Esophagus muscularis mucosa (tissue), 4 donors: ENCODE data around the gene PAPSS2. TPM values are rescaled to one million over a fixed set of nuclear protein-coding genes. Genes with fewer than 3 reads are reported as not detected.

ENCODE experiments used
- DNase-seq: peaks from one replicate; pipeline ENCODE4 v3.0.0-alpha.2; 2017; ENCODE audit errors: extremely low spot score
- H3K27ac ChIP-seq, 4 donors: fragments of 200-600 bp; sonication (generic); replicated peaks in 1 of 4; 1 replicate in 3 of 4; 2 replicates in 1 of 4; pipeline ENCODE4 v1.5.1; 2016 to 2019; ENCODE audit warnings: mild to moderate bottlenecking in 1 of 4
- H3K27me3 ChIP-seq, 4 donors: fragments of 200-600 bp; sonication (generic); one replicate each; pipeline versions ENCODE4 v1.5.1 to v1.6.0; 2016 to 2019
- H3K36me3 ChIP-seq, 4 donors: fragments of 200-600 bp; sonication (generic); one replicate each; pipeline ENCODE4 v1.5.1; 2016 to 2019
- H3K4me1 ChIP-seq, 4 donors: fragments of 200-600 bp; sonication (generic); one replicate each; pipeline ENCODE4 v1.5.1; 2016 to 2019
- H3K4me3 ChIP-seq, 4 donors: fragments of 200-600 bp; sonication (generic); 1 replicate in 2 of 4; 2 replicates in 2 of 4; pipeline ENCODE4 v1.5.1; 2016 to 2019; ENCODE audit warnings: mild to moderate bottlenecking in 4 of 4, moderate library complexity in 1 of 4
- H3K9me3 ChIP-seq, 4 donors: fragments of 200-600 bp; sonication (generic); 1 replicate in 3 of 4; 2 replicates in 1 of 4; pipeline ENCODE4 v1.5.1; 2016 to 2019
- EP300 ChIP-seq: sonication (generic); formaldehyde crosslinking; IDR thresholded peaks from one replicate; pipeline ENCODE4 v1.6.1; 2017; ENCODE audit warnings: antibody characterized with exemption
- POLR2A ChIP-seq: fragments of 450-650 bp; IDR thresholded peaks from one replicate; pipeline ENCODE4 v1.6.1; 2017; ENCODE audit warnings: antibody characterized with exemption, moderate library complexity, mild to moderate bottlenecking, low read depth
- POLR2AphosphoS5 ChIP-seq, 2 donors: sonication (generic); formaldehyde crosslinking; IDR thresholded peaks; one replicate each; pipeline ENCODE4 v1.6.1; 2017; ENCODE audit warnings: antibody characterized with exemption in 2 of 2
- WGBS: methylation state at CpG from one replicate; pipeline ENCODE4 v1.1.5; 2018; 5-methylcytosine and 5-hydroxymethylcytosine counted together
- intact Hi-C: fragments of 100-400 bp; cut with DNase I; formaldehyde crosslinking; loops from one replicate; pipeline ENCODE4 v1.15.1; 2023
- total RNA-seq, 4 donors: library from RNA; depleted of rRNA; stranded (reverse); fragments of >200 nt; gene quantifications; one replicate each; pipeline versions ENCODE4 v1.1.0 to v1.2.1, GENCODE V29; 2016
- TF ChIP-seq, protein P1 (sequence below), 3 experiments: fragments of 200-600 bp in 2 of 3; fragments of 450-650 bp in 1 of 3; sonication (generic) in 2 of 3; IDR thresholded peaks; one replicate each; pipeline ENCODE4 v1.5.1; 2017 to 2019; ENCODE audit warnings: antibody characterized with exemption in 3 of 3, mild to moderate bottlenecking in 2 of 3, moderate library complexity in 1 of 3

PAPSS2 gene
- total RNA-seq, 4 donors from 2014 or later = 9.6 to 16.7 (median 14.9) TPM

DNA sequence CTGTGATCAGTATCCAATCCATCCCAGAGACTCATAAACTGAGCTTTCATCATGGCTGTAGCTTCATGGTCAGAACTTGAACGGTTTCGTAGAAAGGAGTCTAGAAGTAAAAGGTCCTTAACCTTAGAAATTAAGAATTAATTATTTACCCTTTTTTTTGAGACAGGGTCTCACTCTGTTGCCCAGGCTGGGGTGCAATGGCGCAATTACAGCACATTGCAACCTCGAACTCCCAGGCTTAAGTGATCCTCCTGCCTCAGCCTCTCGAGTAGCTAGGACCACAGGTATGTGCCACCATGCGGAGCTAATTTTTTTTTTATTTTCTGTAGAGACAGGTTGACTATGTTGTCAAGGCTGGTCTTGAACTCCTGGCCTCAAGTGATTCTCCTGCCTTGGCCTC is 116.7 kb downstream of the PAPSS2 start:
- H3K36me3 ChIP-seq = peaks cover 0 to 33% (median 9%) of the 10 kb centered on the region in 4 donors
- no peaks in the 10 kb centered on the region for H3K9me3 ChIP-seq
- no peak for DNase-seq
- 98% methylated on average over 6 of the region's 6 CpGs for whole genome bisulfite sequencing
- H3K4me1 ChIP-seq = no peaks in the 10 kb centered on the region
- H3K4me3 ChIP-seq = no peak overlapping the region
- intact Hi-C loops = no loop called here
- no peak overlapping the region for H3K27ac ChIP-seq
- TF ChIP-seq EP300 (no peak), POLR2A (no peak), POLR2AphosphoS5 (IDR thresholded peaks at IDR 0.05) (no peak)
- TF ChIP-seq, protein P1, sequence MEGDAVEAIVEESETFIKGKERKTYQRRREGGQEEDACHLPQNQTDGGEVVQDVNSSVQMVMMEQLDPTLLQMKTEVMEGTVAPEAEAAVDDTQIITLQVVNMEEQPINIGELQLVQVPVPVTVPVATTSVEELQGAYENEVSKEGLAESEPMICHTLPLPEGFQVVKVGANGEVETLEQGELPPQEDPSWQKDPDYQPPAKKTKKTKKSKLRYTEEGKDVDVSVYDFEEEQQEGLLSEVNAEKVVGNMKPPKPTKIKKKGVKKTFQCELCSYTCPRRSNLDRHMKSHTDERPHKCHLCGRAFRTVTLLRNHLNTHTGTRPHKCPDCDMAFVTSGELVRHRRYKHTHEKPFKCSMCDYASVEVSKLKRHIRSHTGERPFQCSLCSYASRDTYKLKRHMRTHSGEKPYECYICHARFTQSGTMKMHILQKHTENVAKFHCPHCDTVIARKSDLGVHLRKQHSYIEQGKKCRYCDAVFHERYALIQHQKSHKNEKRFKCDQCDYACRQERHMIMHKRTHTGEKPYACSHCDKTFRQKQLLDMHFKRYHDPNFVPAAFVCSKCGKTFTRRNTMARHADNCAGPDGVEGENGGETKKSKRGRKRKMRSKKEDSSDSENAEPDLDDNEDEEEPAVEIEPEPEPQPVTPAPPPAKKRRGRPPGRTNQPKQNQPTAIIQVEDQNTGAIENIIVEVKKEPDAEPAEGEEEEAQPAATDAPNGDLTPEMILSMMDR (IDR thresholded peaks at IDR 0.05) = no peak
- no peaks in the 10 kb centered on the region for H3K27me3 ChIP-seq

DNA sequence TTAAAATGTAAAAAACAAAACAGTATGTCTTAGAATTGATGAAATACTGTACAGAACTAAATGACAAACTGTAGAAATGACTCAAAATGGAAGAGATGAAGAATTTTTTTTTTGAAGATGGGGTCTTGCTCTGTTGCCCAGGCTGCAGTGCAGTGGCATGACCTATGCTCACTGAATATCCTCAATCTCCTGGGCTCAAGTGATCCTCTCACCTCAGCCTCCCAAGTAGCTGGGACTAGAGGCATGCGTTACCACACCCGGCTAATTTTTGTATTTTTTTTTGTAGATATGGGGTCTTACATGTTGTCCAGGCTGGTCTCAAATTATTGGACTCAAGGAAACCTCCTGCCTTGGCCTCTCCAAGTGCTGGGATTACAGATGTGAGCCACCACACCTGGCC is 121.9 kb downstream of the PAPSS2 start:
- Histone ChIP-seq H3K9me3 (no peaks in the 10 kb centered on the region), H3K27me3 (no peaks in the 10 kb centered on the region), H3K36me3 (peaks cover 7 to 47% (median 22%) of the 10 kb centered on the region in 4 donors), H3K27ac (no peak overlapping the region), H3K4me1 (no peaks in the 10 kb centered on the region), H3K4me3 (no peak overlapping the region)
- WGBS = 92% methylated on average over 2 of the region's 2 CpGs
- DNase-seq = no peak
- intact Hi-C loops = no loop called here
- no peak for TF ChIP-seq POLR2A
- TF ChIP-seq, protein P1 (IDR thresholded peaks at IDR 0.05) = no peak
- no peak for TF ChIP-seq POLR2AphosphoS5 (IDR thresholded peaks at IDR 0.05)
- TF ChIP-seq EP300 = no peak

DNA sequence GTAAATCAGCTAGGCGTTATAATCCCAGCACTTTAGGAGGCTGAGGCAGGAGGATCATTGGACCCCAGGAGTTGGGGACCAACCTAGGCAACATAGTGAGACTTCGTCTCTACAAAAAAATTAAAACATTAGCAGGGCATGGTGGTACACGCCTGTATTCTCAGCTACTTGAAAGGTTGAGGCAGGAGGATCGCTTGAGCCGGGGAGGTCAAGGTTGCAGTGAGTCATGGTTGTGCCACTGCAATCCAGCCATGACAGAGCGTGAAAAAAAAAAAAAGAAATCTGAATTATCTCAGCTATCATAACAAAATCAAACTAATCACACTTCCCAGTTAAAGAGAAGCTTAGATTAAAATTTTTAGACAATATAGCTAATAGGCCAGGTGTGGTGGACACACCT is 123.0 kb downstream of the PAPSS2 start:
- H3K27ac ChIP-seq = no peak overlapping the region
- peaks cover 7 to 51% (median 26%) of the 10 kb centered on the region in 4 donors for H3K36me3 ChIP-seq
- intact Hi-C loops = no loop called here
- H3K4me3 ChIP-seq = no peak overlapping the region
- WGBS = 94% methylated on average over 6 of the region's 6 CpGs
- TF ChIP-seq POLR2AphosphoS5 (IDR thresholded peaks at IDR 0.05) = no peak
- no peak for DNase-seq
- no peaks in the 10 kb centered on the region for H3K9me3 ChIP-seq
- no peaks in the 10 kb centered on the region for H3K27me3 ChIP-seq
- H3K4me1 ChIP-seq = no peaks in the 10 kb centered on the region

DNA sequence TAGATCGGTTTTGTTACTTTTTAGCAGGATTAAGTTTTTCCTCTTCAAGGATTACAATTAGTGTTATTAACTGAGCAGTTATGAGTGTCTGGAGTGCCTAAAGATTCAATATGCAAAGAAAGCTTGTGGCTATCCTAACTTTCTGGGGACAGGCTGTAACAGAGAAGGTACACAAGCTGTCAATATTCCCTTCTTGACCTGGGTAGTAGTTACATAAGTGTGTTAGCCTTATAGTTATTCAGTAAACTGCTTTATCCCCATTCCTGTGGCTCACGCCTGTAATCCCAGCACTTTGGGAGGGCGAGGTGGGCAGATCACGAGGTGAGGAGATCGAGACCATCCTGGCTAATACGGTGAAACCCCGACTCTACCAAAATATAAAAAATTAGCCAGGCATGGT is 126.7 kb downstream of the PAPSS2 start:
- Histone ChIP-seq H3K4me1 (peaks cover 4 to 16% (median 7%) of the 10 kb centered on the region in 4 donors), H3K27ac (no peak overlapping the region), H3K36me3 (peaks cover 7 to 45% (median 24%) of the 10 kb centered on the region in 4 donors), H3K27me3 (no peaks in the 10 kb centered on the region), H3K9me3 (no peaks in the 10 kb centered on the region), H3K4me3 (no peak overlapping the region)
- DNase-seq = no peak
- TF ChIP-seq POLR2A (no peak), POLR2AphosphoS5 (IDR thresholded peaks at IDR 0.05) (no peak), EP300 (no peak)
- TF ChIP-seq, protein P1 (IDR thresholded peaks at IDR 0.05) = no peak
- intact Hi-C loops = no loop called here
- WGBS = 96% methylated on average over 7 of the region's 7 CpGs

- intact Hi-C loops = no loop called here
- 86% methylated on average over 3 of the region's 3 CpGs for WGBS
- DNase-seq = no peak
- H3K36me3 ChIP-seq = peaks cover 0 to 30% (median 13%) of the 10 kb centered on the region in 4 donors
- no peak overlapping the region for H3K27ac ChIP-seq
- H3K9me3 ChIP-seq = no peaks in the 10 kb centered on the region
- H3K27me3 ChIP-seq = no peaks in the 10 kb centered on the region
- H3K4me3 ChIP-seq = no peak overlapping the region
- peaks cover 4 to 16% (median 7%) of the 10 kb centered on the region in 4 donors for H3K4me1 ChIP-seq
- TF ChIP-seq POLR2A = no peak
- TF ChIP-seq EP300 = no peak
- TF ChIP-seq, protein P1 (IDR thresholded peaks at IDR 0.05) = no peak
- no peak for TF ChIP-seq POLR2AphosphoS5 (IDR thresholded peaks at IDR 0.05)
Observed at GRCh38 chr10:87790185-87790584, 130.5 kb downstream of the PAPSS2 start.
